HG02588 (cell line): ENCODE results near the gene PEX5.

ENCODE experiments used
- ATAC-seq: cut with Tn5 transposase; IDR thresholded peaks from one replicate; pipeline ENCODE4 v1.9.1; 2021; ENCODE audit warnings: mild to moderate bottlenecking, moderate library complexity; ENCODE audit not compliant: unreplicated experiment

PEX5 gene

GRCh38 chr12:7189398-7190267, at the start of gene PEX5:
PEX5 (plus strand) TSS chr12:7189686; CDS start chr12:7190378, 692 bp downstream.
- peak; percentile 95 for ATAC-seq

DNA sequence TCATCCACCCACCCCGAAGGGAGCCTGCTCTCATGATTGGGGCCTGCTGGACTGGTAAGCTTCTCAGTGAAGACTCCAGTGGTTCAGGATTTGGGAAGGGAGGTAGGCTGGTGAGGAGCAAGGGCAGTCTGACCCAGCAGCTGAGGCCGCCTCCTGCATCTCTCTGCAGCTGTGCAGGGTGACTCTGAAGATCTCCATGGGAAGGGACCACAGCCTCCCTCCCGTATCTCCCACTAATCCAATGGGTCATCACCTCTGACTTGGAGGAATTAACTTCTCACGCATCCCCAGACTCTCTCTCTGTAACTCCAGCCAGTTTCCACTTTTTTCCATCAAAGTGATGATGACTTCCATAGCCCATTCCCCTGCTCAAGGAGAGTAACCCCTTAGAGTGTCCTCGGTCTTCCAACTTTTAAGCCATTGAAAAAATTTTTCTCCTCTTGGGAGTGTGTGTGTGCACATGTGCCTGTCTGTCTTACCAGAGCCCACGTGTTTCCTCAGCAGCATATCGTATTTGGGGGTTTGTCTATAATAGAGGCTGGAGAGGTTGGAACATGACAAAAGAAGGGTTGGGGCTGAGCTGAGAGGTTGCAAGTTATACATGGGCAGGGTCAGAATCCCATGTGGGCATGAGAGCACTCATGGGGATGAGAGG, 48.0 kb upstream of the PEX5 start:
- no peak for ATAC-seq

DNA sequence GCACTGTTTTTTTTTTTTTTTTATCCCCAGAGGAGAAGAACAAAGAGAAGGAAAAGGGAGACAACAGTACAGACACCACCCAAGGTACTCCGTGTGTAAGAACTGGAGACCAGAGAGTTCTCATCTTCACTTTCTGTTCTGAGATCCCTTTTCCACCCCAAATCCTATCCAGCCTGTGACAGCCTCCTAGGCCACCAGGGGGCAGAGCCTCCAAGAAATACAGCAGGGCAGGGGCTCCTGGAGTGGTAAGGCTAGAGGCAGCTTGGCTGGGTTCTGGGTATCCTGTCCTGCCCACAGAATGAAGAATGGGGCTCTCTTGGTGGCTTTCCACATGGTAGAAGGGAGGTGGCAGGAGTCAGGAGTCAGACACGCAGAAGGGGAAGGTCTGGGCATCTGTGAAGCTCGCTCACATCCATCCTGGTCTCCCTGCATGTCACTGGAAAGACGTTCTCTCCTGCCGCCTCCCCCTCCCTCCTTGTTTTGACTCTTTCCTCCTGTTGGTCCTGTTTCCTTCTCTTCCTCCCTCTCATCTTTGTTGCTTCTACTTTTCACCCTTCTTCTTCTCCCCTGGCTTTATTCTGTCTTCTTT, 47.3 kb upstream of the PEX5 start:
- ATAC-seq, result no peak

GRCh38 chr12:7142809-7143465, 46.5 kb upstream of the PEX5 start:
- no peak for ATAC-seq

DNA sequence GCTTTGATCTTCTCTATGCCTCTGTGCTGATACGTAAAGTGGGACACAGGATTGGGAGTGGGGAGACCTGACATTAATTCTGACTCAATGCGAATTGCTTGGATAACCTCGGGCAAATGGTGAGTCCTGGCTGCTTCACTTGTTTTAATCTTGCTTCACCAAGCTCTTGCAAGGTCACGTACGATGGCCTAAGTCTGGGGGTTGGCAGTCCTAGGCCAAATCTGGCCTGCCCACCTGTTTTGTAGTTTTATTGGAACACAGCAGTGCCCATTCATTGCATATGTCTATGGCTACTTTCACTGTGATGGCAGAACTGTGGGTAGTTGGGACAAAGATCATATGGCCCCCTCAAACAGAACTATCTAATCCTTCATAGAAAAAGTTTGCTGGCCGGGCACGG, 45.9 kb upstream of the PEX5 start:
- ATAC-seq, result no peak

DNA sequence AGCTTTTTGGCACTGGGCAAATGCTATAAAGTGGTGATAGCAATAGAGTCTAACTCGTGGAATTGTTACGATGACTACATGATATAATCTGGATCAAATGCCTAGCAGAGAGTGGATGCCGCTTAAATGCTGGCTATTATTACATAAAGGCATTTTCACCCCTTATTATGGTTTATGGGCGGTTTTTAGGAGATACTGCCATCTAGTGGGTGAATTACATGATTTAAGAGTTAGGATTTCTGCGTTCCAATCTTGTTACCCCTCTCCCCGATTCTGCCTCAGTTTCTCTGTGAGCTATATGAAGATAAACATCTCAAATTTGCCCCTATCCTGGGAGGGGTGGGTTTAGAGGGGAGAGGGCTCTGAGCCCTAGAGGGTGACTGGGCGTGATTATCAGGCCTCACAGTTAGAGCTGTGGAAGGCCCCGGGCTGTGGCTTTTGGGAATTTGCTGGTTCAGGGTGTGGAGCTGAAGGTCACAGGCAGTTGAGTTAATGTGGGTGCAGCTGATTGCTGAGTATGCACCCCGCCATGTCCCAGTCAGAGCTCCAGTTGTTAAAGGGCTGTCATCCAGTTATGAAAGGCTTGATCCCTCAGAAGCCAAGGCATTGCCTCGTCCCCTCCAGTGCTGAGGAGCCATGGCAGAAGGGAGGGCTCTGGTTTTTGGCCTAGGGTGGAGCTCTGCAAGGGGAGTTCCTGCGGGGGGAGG, 44.9 kb upstream of the PEX5 start:
- no peak for ATAC-seq

DNA sequence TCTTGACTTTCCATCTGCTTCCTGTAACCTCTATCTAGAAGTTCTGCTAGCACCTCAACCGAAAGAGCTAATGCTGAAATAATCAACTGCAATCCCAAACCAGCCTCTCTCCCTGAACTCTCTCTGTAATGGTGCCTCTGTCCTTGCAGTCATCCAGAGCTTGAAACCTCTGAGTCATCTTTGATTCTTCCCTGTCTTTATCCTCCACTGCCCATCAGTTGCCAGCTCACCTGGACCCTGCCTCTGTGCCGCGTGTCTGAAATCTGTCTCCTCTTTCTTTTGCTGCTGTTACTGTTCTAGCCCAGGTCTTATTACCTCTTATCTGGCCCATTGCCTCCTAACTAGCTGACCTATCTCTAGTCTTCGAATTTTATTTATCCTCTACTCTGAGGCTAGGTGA, 43.8 kb upstream of the PEX5 start:
- no peak for ATAC-seq

- no peak for ATAC-seq
Observed at GRCh38 chr12:7146228-7146627, 43.3 kb upstream of the PEX5 start.

GRCh38 chr12:7146906-7147305, 42.6 kb upstream of the PEX5 start:
- ATAC-seq, result no peak

- no peak for ATAC-seq
Observed at GRCh38 chr12:7150356-7150755, 39.1 kb upstream of the PEX5 start.

DNA sequence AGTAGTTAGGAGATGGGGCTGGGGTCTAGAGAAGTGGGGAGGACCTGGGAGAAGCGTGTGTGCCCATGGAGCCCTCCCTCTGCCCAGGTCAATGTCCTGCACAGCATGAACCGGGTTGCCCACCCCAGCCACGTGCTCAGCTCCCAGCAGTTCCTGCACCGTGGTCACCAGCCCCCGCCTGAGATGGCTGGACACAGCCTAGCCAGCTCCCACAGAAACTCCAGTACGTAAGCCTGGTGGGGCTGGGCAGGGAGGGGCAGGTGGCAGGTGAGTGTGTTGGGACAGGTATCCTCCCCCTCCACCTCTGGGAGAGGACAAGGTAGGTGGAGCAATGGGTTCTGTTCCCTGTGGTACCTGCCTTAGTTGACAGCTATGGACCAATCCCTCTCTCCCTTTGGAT, 38.6 kb upstream of the PEX5 start:
- ATAC-seq, result no peak

GRCh38 chr12:7151532-7151931, 38.0 kb upstream of the PEX5 start:
- ATAC-seq, result no peak

DNA sequence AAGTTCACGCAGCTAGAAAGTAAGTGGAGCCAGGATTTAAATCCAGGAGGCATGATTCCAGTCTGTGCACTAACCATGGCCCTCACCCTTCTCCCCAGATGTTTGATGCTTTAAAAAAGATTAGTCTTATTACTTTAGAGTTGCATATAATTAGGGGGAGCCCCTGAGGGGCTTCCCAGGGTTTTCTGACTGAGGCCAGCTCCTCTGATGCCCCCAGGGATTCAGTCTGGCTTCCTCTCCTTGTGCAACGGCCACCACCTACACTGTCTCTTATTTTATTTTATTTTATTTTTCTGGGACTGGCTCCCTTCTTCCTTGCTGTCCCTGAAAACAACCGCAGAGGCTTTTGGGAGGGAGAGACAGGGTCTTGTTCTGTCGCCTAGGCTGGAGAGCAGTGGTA, 36.7 kb upstream of the PEX5 start:
- ATAC-seq, result no peak

DNA sequence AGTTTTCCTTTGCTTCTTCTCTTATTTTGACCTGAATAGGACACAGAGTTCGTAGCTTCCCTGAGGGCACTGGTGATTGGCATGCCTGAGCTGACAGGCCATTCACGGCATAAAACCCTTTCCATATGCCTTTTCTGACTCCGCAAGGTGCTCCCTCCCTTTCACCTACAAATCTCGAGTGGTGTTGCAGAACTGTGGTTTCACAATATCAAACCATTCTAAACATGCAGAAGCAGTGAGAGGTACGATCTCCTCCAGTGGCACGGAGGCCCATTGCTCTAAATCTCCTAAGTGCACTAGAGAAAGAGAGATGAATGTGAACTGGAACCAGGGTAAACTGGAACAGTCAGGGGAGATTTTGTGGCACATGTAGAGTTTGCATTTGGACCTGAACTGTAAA, 35.4 kb upstream of the PEX5 start:
- no peak for ATAC-seq

GRCh38 chr12:7154901-7155470, 34.5 kb upstream of the PEX5 start:
- no peak for ATAC-seq

GRCh38 chr12:7155471-7156034, 33.9 kb upstream of the PEX5 start:
- no peak for ATAC-seq

- ATAC-seq, result no peak
Observed at GRCh38 chr12:7156259-7157197, 33.0 kb upstream of the PEX5 start.

DNA sequence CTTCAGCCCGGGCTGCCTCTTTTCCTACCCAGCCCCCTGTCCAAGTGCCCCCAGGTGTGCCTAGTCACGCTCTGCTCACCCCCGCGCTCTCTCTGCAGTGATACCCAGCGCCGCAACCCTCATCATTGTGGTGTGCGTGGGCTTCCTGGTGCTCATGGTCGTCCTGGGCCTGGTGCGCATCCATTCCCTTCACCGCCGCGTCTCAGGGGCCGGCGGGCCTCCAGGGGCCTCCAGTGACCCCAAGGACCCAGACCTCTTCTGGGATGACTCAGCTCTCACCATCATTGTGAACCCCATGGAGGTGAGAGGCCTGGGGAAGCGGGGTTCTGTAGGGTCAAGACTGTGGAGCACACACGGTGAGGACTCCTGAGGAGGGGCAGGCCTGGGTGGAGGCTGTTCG, 32.1 kb upstream of the PEX5 start:
- ATAC-seq, result no peak
